Panc1 (cell line): ENCODE data around the gene CHAC1.

ENCODE experiments used
- CTCF ChIP-seq: fragments of 450-650 bp; IDR thresholded peaks from 2 replicates; pipeline ENCODE4 v1.5.1; 2017; ENCODE audit warnings: mild to moderate bottlenecking
- POLR2AphosphoS5 ChIP-seq: IDR thresholded peaks from 2 replicates; pipeline ENCODE4 v1.6.1; 2012; ENCODE audit warnings: mild to moderate bottlenecking, low read depth, low read length, moderate library complexity
- REST ChIP-seq, 2 experiments: IDR thresholded peaks; 2 replicates each; pipeline ENCODE4 v1.6.1; 2011 to 2012; ENCODE audit warnings: low read depth in 2 of 2, control low read depth in 1 of 2, low read length in 1 of 2, mild to moderate bottlenecking in 1 of 2, moderate library complexity in 1 of 2; ENCODE audit not compliant: insufficient read depth in 1 of 2
- SIN3A ChIP-seq: IDR thresholded peaks from 2 replicates; pipeline ENCODE4 v1.6.1; 2012; ENCODE audit warnings: low read depth, mild to moderate bottlenecking, low read length, moderate library complexity, borderline replicate concordance; ENCODE audit not compliant: insufficient read depth
- TCF7L2 ChIP-seq: IDR thresholded peaks from 2 replicates; pipeline ENCODE4 v1.6.1; 2011; ENCODE audit warnings: mild to moderate bottlenecking, low read depth, low read length, inconsistent platforms

- no peak for TF ChIP-seq CTCF
- no peak for TF ChIP-seq POLR2AphosphoS5
- no peak for TF ChIP-seq REST (IDR thresholded peaks at IDR 0.05; ENCODE audit: insufficient read depth in 1 of 2, low read depth in 2 of 2, low read length in 1 of 2)
- TF ChIP-seq TCF7L2: no peak
- TF ChIP-seq SIN3A: no peak
Measured at GRCh38 chr15:40936234-40936708, 17.0 kb upstream of the CHAC1 start.
